ENCODE data around the gene OAS2. TPM values are rescaled to one million over a fixed set of nuclear protein-coding genes. Genes with fewer than 3 reads are reported as not detected.

OAS2 gene
- total RNA-seq, 2 donors from 2014 or later, result 3.0 to 3.2 TPM

DNA sequence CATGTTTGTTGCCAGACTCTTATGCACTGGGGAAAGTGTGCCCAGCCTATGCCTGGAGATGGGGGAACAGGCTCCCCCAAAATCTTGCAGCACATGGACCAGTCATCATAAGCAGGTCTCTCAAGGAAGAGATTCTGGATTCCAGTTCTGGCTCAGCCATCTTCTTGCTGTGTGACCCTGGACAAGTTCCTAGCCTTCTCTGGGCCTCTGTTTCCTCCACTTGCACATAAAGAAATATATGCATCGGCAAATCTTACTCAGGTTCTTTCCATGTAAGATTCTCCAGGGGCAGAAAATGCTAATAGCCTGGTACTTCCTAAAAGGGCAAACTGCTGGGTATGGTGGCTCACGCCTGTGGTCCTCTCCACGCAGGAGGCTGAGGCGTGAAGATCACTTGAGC is 32.8 kb upstream of the OAS2 start:
- Histone ChIP-seq H3K36me3 (no peaks in the 10 kb centered on the region), H3K27me3 (no peaks in the 10 kb centered on the region), H3K9ac (ENCODE audit: low read depth in 2 of 2, low read length in 2 of 2) (no peak overlapping the region), H3K4me1 (no peaks in the 10 kb centered on the region), H3K9me3 (no peaks in the 10 kb centered on the region), H3K4me3 (no peak overlapping the region), H3K27ac (no peak overlapping the region)
- intact Hi-C loops (cut with DNase I), result no loop called here
- no peak for DNase-seq
- TF ChIP-seq, protein P1, sequence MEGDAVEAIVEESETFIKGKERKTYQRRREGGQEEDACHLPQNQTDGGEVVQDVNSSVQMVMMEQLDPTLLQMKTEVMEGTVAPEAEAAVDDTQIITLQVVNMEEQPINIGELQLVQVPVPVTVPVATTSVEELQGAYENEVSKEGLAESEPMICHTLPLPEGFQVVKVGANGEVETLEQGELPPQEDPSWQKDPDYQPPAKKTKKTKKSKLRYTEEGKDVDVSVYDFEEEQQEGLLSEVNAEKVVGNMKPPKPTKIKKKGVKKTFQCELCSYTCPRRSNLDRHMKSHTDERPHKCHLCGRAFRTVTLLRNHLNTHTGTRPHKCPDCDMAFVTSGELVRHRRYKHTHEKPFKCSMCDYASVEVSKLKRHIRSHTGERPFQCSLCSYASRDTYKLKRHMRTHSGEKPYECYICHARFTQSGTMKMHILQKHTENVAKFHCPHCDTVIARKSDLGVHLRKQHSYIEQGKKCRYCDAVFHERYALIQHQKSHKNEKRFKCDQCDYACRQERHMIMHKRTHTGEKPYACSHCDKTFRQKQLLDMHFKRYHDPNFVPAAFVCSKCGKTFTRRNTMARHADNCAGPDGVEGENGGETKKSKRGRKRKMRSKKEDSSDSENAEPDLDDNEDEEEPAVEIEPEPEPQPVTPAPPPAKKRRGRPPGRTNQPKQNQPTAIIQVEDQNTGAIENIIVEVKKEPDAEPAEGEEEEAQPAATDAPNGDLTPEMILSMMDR (IDR thresholded peaks at IDR 0.05), result no peak

DNA sequence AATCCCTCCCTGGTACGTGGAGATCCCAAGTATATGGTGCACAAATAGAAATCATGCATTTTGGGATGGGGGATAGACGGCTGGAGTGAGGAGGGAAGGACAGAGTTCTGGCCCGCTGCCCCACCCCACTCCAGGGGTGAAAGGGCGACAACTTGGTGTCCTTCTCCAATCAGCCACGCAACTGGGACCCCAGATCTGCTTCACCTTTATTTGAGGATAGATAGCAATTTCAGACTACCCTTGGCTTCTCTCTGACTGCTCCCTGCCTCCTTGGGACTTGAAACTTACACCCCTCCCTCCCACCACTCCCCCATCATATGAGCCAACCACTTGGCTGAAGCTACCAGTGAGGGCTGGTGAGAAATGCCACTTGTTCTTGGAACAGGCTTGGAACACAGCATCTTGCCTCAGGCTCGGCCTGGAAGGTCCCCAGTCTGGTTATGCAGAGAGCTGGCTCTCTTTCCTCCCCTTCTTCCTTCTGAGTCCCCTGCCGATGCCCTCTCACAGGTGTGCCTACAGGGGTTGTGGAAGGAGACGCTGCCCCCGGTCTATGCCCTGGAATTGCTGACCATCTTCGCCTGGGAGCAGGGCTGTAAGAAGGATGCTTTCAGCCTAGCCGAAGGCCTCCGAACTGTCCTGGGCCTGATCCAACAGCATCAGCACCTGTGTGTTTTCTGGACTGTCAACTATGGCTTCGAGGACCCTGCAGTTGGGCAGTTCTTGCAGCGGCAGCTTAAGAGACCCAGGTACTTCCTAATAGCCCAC is 31.9 kb upstream of the OAS2 start:
- intact Hi-C loops (cut with DNase I), result no loop called here
- H3K36me3 ChIP-seq, result no peaks in the 10 kb centered on the region
- TF ChIP-seq, protein P1 (IDR thresholded peaks at IDR 0.05), result no peak
- H3K4me3 ChIP-seq, result no peak overlapping the region
- no peak overlapping the region for H3K9ac ChIP-seq (ENCODE audit: low read depth in 2 of 2, low read length in 2 of 2)
- H3K4me1 ChIP-seq, result no peaks in the 10 kb centered on the region
- peak; percentile 8 for DNase-seq
- no peaks in the 10 kb centered on the region for H3K27me3 ChIP-seq
- no peak overlapping the region for H3K27ac ChIP-seq
- no peaks in the 10 kb centered on the region for H3K9me3 ChIP-seq

DNA sequence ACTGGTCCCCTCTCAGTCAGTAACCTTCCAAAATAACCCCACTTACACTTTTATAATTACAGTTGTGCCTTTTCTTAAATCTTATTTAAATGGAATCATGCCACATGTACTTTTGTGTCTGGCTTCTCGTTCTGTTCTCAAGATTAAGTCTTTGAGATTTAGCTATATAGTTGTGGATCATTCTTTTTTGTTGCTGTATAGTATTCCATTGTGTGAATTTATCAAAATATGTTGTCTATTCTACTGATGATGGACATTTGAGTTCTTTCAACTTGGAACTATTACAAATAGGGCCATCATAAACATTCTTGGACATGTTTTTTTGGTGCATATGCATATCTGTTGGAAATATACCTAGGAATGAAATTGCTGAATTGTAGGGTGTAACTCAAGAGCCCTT is 31.0 kb upstream of the OAS2 start:
- Histone ChIP-seq H3K9me3 (no peaks in the 10 kb centered on the region), H3K4me3 (no peak overlapping the region), H3K27me3 (no peaks in the 10 kb centered on the region), H3K36me3 (no peaks in the 10 kb centered on the region), H3K27ac (no peak overlapping the region), H3K4me1 (no peaks in the 10 kb centered on the region), H3K9ac (ENCODE audit: low read depth in 2 of 2, low read length in 2 of 2) (no peak overlapping the region)
- TF ChIP-seq, protein P1 (IDR thresholded peaks at IDR 0.05), result no peak
- intact Hi-C loops (cut with DNase I), result no loop called here
- DNase-seq, result no peak

DNA sequence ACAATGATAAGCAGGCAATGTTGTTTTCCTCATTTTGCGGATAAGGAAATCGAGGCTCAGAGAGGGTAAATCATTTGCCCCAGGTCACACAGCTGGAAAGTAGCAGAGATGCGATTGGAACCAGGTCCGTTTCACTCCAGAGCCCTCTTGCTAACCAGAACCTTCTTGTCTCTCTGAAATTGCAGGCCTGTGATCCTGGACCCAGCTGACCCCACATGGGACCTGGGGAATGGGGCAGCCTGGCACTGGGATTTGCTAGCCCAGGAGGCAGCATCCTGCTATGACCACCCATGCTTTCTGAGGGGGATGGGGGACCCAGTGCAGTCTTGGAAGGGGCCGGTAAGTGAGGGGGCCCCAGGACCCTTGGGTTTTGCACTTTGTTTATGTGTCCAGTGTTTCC is 30.6 kb upstream of the OAS2 start:
- peak; percentile 9 for DNase-seq
- TF ChIP-seq, protein P1 (IDR thresholded peaks at IDR 0.05), result no peak
- H3K9ac ChIP-seq (ENCODE audit: low read depth in 2 of 2, low read length in 2 of 2), result no peak overlapping the region
- no peak overlapping the region for H3K4me3 ChIP-seq
- H3K36me3 ChIP-seq, result no peaks in the 10 kb centered on the region
- intact Hi-C loops (cut with DNase I), result no loop called here
- no peak overlapping the region for H3K27ac ChIP-seq
- H3K4me1 ChIP-seq, result no peaks in the 10 kb centered on the region
- no peaks in the 10 kb centered on the region for H3K9me3 ChIP-seq
- no peaks in the 10 kb centered on the region for H3K27me3 ChIP-seq

DNA sequence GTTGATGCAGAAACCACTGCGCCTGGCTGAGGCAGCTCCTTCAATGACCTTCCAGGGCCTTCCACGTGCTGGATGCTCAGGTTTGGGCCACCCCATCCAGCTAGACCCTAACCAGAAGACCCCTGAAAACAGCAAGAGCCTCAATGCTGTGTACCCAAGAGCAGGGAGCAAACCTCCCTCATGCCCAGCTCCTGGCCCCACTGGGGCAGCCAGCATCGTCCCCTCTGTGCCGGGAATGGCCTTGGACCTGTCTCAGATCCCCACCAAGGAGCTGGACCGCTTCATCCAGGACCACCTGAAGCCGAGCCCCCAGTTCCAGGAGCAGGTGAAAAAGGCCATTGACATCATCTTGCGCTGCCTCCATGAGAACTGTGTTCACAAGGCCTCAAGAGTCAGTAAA is 29.5 kb upstream of the OAS2 start:
- H3K27ac ChIP-seq, result no peak overlapping the region
- no peaks in the 10 kb centered on the region for H3K27me3 ChIP-seq
- intact Hi-C loops (cut with DNase I), result no loop called here
- H3K36me3 ChIP-seq, result no peaks in the 10 kb centered on the region
- H3K4me3 ChIP-seq, result no peak overlapping the region
- TF ChIP-seq, protein P1 (IDR thresholded peaks at IDR 0.05), result no peak
- H3K4me1 ChIP-seq, result no peaks in the 10 kb centered on the region
- peak; percentile 10 for DNase-seq
- no peaks in the 10 kb centered on the region for H3K9me3 ChIP-seq
- H3K9ac ChIP-seq (ENCODE audit: low read depth in 2 of 2, low read length in 2 of 2), result no peak overlapping the region

Data from colonic mucosa (tissue), 4 donors.